ENCODE data around the gene TMEM178A. TPM values are rescaled to one million over a fixed set of nuclear protein-coding genes. Genes with fewer than 3 reads are reported as not detected.

The TMEM178A gene
- total RNA-seq, 1 donor from 2014 or later = not detected

- no peak for TF ChIP-seq CTCF (IDR thresholded peaks at IDR 0.05)
Observed at GRCh38 chr2:39676342-39676741, 10.6 kb downstream of the TMEM178A start.

GRCh38 chr2:39678170-39678569 lies 12.5 kb downstream of the TMEM178A start:
- Mint-ChIP-seq H3K4me3 (no peak overlapping the region), H3K36me3 (ENCODE audit: low read depth) (no peaks in the 10 kb centered on the region), H3K27me3 (peaks cover 16% of the 10 kb centered on the region), H3K9me3 (peaks cover 6% of the 10 kb centered on the region), H3K4me1 (no peaks in the 10 kb centered on the region), H3K27ac (no peak overlapping the region)
- intact Hi-C loops (cut with micrococcal nuclease) = no loop called here
- no peak for TF ChIP-seq CTCF (IDR thresholded peaks at IDR 0.05)
- ATAC-seq (ENCODE audit: low read depth) (no peak), DNase-seq (no peak)
- POLR2A ChIA-PET = no interaction called here
- CTCF ChIA-PET = no interaction called here

More at GRCh38 chr2:39676342-39676741, 10.6 kb downstream of the TMEM178A start:
- no peaks in the 10 kb centered on the region for H3K4me1 Mint-ChIP-seq
- DNase-seq (no peak), ATAC-seq (ENCODE audit: low read depth) (no peak)
- no peak overlapping the region for H3K27ac Mint-ChIP-seq
- peaks cover 19% of the 10 kb centered on the region for H3K27me3 Mint-ChIP-seq
- intact Hi-C loops (cut with micrococcal nuclease) = no loop called here
- CTCF ChIA-PET = no interaction called here
- H3K36me3 Mint-ChIP-seq (ENCODE audit: low read depth) = no peaks in the 10 kb centered on the region
- H3K4me3 Mint-ChIP-seq = no peak overlapping the region
- POLR2A ChIA-PET = no interaction called here
- peaks cover 6% of the 10 kb centered on the region for H3K9me3 Mint-ChIP-seq

- no peak for TF ChIP-seq CTCF (IDR thresholded peaks at IDR 0.05)
- DNase-seq (no peak), ATAC-seq (ENCODE audit: low read depth) (no peak)
- Mint-ChIP-seq H3K27ac (no peak overlapping the region), H3K4me3 (no peak overlapping the region), H3K4me1 (no peaks in the 10 kb centered on the region), H3K36me3 (ENCODE audit: low read depth) (no peaks in the 10 kb centered on the region), H3K9me3 (peaks cover 6% of the 10 kb centered on the region), H3K27me3 (peaks cover 11% of the 10 kb centered on the region)
- ChIA-PET CTCF (no interaction called here), POLR2A (no interaction called here)
- intact Hi-C loops (cut with micrococcal nuclease) = no loop called here
Observed at GRCh38 chr2:39679805-39680204, 14.1 kb downstream of the TMEM178A start.

GRCh38 chr2:39682066-39682692 lies 16.5 kb downstream of the TMEM178A start:
- Mint-ChIP-seq H3K27me3 (peaks cover 6% of the 10 kb centered on the region), H3K4me3 (no peak overlapping the region), H3K27ac (no peak overlapping the region), H3K9me3 (peaks cover 6% of the 10 kb centered on the region), H3K36me3 (ENCODE audit: low read depth) (no peaks in the 10 kb centered on the region), H3K4me1 (no peaks in the 10 kb centered on the region)
- intact Hi-C loops (cut with micrococcal nuclease) = no loop called here
- TF ChIP-seq CTCF (IDR thresholded peaks at IDR 0.05) = no peak
- CTCF ChIA-PET = no interaction called here
- DNase-seq = no peak
- no peak for ATAC-seq (ENCODE audit: low read depth)
- POLR2A ChIA-PET = interaction anchor here (0.7 kb wide), 1 partner anchor 193 kb away, joined by 4 read pairs; no protein-coding TSS in a partner anchor

- Mint-ChIP-seq H3K4me1 (no peaks in the 10 kb centered on the region), H3K27me3 (peaks cover 5% of the 10 kb centered on the region), H3K36me3 (ENCODE audit: low read depth) (no peaks in the 10 kb centered on the region), H3K27ac (no peak overlapping the region), H3K9me3 (peaks cover 2% of the 10 kb centered on the region), H3K4me3 (no peak overlapping the region)
- intact Hi-C loops (cut with micrococcal nuclease) = no loop called here
- DNase-seq = no peak
- POLR2A ChIA-PET = interaction anchor here (0.6 kb wide), 1 partner anchor 179 kb away, joined by 16 read pairs; no protein-coding TSS in a partner anchor
- CTCF ChIA-PET = no interaction called here
- ATAC-seq (ENCODE audit: low read depth) = no peak
- TF ChIP-seq CTCF (IDR thresholded peaks at IDR 0.05) = no peak
Observed at GRCh38 chr2:39683022-39683699, 17.4 kb downstream of the TMEM178A start.

All from activated B cell treated with CpG ODN at 0.5 μM for 24 hours (primary cell).